HG03097 (cell line): Measurements from ENCODE around the gene PPCDC.
A peak's percentile ranks its signal among the peaks of the same experiment; 100 is the strongest.

Experiments
- ATAC-seq: cut with Tn5 transposase; IDR thresholded peaks from one replicate; pipeline ENCODE4 v1.9.1; 2021; ENCODE audit not compliant: unreplicated experiment, low FRiP score

PPCDC gene

DNA sequence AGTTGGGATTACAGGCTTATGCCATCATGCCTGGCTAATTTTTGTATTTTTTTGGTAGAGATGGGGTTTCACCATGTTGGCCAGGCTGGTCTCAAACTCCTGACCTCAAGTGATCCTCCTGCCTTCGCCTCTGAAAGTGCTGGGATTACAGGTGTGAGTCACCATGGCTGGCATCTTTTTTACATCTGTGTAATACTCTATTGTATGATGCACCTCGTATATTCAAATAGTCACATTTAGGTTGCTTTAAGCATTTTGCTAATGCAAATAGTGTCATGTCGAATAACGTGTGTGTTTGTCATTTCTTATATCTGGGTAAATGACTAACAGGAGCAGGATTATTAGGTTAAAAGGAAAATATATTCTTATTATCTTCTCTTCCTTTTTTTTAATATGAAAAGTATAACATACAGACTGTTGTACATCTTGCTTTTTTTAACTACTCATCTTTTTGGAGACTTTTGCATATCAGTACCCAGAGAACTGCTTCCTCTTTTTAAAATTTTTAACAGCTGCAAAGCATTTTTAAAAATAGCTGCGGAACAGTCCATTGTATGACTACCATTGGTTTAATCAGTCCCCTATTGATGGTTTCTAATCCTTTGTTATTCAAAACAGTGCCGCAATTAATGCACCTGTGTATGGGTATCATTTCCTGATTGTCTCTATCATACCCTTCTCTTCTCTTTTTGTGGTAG lies 14.6 kb upstream of the PPCDC start:
- ATAC-seq, result peak; percentile 73

DNA sequence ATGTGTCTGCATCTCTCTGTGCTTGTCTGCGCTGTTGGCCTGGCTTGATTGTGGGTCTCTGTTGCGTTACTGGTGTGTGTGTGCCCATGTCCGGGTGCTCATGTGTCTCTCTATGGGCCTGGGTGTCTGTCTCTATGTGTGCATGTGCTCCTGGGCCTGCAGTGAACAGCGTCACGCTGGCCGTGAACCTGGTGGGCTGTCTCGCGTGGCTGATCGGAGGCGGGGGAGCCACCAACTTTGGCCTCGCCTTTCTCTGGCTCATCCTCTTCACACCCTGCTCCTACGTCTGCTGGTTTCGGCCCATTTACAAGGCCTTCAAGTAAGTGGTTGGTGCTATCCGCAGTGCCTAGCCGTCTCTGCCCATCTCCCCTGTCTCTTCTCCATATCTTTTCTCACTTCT lies 7.0 kb upstream of the PPCDC start:
- ATAC-seq, result no peak

DNA sequence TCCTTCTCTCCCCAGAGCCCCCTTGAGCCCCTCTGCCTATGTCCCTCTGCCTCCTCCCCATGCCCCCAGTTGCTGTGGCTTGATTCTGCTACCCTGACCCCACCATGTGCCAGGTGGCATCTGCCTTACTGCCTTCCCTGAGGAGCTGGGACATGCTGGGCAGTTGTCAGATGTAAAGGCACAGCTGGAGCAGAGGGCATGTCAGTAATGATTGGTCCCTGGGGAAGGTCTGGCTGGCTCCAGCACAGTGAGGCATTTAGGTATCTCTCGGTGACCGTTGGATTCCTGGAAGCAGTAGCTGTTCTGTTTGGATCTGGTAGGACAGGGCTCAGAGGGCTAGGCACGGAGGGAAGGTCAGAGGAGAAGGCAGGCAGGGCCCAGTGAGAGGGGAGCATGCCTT lies 3.5 kb upstream of the PPCDC start:
- ATAC-seq, result no peak

GRCh38 chr15:75021341-75021740 lies 2.0 kb upstream of the PPCDC start:
- no peak for ATAC-seq

DNA sequence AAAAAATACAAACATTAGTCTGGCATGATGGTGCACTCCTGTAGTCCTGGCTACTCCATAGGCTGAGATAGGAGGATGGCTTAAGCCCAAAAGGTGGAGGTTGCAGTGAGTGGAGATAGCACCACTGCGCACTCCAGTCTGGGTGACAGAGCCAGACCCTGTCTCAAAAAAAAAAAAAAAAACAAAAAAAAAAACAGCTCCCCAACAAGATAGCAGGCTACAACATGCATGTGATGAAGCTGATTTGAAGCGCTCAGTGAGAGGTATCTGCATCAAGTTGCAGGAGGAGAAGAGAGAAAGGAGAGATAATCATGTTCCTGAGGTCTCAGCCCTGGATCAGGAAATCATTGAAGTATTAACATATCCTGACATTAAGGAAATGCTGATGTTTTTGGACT lies 608 bp upstream of the PPCDC start:
- no peak for ATAC-seq

GRCh38 chr15:75023872-75024636 lies 664 bp downstream of the PPCDC start:
- no peak for ATAC-seq

DNA sequence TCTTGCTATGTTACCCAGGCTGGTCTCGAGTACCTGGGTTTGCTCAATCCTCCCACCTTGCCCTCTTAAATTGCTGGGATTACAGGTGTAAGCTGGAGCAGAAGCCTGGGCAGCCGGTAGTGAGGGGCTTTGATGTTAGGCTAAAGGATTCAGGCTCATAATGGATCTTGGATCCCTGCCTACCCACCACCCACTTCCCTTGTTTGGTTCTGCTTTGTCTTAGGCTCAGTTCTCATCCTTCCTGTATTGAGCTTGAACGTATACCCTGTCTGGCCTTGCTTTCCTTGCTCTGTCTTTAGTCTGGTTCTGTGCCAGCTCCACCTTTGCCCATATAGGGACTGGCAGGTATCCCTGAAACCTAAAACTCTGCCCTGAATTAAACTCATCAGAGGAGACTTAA lies 1.7 kb downstream of the PPCDC start:
- no peak for ATAC-seq

GRCh38 chr15:75025548-75026260 lies 2.3 kb downstream of the PPCDC start:
- ATAC-seq, result no peak

DNA sequence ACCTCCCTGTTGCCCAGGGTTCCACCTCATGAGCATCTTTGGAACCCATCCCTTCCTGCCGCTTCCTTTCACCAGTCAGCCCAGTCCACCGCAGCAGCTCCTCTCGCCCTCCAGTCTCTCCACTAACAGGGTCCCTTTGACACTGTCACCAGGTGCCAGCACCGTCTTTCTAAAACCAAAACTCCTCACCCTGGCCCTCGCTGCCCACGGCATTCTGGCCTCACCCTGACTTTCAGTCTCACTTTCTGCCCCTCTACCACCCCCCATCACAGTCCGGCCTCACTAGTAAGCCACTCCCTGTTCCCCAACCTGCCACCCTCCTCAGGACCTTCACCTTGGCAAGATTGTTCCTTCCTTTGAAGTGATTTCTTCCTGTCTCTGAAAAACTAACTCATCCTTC lies 4.2 kb downstream of the PPCDC start:
- ATAC-seq, result no peak

- ATAC-seq, result no peak
Measured at GRCh38 chr15:75028991-75029377, 5.6 kb downstream of the PPCDC start.

DNA sequence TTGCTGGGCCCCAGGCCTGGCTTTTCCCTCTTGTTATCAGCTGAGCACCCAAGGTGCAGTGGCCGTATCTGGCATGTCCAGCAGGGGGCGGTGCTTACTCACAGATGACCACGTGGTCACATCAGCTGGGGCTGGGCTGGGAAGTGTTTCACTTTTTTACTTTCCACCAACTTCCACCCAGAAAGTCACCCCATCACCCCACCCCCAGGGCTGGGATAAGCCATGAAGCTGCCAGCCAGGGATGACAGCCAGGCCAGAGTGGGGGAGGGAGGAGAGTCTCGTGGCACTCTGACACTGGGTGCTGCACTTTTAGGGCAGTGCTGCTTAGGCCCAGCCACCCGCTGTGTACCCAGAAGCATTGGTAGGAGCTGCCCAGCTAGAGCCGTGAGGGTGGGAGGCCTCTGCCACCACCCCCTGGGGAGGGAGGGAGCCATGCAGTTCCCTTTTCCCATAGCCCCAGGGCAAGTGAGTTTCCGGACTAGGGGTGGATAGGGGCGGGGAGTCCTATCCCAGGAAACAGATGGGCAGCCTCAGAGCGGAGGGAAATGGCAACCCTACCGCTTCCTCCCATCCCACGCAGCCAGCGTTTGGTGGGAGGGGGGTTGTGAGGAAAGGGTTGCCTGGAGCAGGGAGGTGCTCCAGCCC lies 6.1 kb downstream of the PPCDC start:
- no peak for ATAC-seq

DNA sequence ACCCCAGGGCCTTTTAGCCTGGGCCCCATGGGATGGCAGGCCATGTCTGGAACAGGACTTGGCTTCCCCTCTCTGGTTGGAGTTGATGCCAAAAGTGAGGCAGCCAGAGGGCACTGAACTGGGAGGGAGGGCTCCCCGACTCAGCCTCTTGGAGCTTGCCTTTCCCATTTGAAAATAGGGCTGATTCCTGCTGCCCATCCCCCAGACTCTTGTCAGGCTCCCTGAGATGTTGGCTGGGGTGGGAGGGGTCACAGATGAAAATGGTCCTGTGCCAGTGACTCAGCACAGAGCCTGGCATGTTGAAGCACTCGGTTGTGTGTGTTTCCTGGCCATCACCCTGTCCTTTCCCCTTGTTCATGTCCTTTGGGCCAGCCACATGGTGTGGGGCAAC lies 6.6 kb downstream of the PPCDC start:
- no peak for ATAC-seq

GRCh38 chr15:75030424-75030823 lies 7.0 kb downstream of the PPCDC start:
- no peak for ATAC-seq

- ATAC-seq, result no peak
Measured at GRCh38 chr15:75031848-75032247, 8.5 kb downstream of the PPCDC start.

- ATAC-seq, result no peak
Measured at GRCh38 chr15:75032395-75032794, 9.0 kb downstream of the PPCDC start.

DNA sequence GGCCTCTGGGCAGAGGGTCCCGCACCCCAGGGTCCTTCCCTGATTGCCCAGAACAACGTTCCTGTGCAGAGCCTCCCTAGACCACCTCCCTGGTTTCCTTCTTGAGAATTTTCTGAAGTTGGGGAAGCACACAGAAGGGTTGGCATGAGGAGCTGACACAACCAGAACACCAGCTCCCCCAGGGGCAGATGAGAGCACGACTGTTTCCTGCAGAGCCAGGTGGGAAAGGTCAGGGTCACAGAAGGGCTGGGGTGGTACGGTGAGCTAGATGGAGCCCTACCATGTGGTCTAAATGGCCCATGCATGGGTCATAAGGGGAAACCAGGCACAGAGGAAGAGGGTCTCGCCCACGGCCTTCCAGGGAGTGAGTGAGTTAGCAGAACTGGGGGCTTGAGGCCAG lies 10.4 kb downstream of the PPCDC start:
- ATAC-seq, result no peak

DNA sequence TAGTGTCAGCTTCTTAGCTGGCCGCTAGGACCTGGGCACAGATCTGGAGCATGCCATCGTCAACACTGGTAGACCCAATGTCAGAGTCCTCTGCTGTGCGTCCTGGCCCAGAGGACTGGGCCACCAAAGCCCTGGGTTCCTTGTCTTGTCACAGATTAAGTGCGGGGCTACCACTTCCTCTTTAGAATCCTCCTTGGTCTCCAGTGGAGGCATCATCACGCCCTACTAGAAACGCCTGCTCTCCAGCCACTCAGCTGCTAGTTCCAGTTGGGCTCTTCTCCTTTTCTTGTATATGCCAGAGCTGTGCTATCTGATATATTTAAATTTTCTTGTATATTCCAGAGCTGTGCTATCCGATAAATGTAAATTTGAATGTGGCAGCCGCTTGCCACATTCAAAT lies 11.2 kb downstream of the PPCDC start:
- no peak for ATAC-seq

- ATAC-seq, result no peak
Measured at GRCh38 chr15:75036212-75036616, 12.8 kb downstream of the PPCDC start.

DNA sequence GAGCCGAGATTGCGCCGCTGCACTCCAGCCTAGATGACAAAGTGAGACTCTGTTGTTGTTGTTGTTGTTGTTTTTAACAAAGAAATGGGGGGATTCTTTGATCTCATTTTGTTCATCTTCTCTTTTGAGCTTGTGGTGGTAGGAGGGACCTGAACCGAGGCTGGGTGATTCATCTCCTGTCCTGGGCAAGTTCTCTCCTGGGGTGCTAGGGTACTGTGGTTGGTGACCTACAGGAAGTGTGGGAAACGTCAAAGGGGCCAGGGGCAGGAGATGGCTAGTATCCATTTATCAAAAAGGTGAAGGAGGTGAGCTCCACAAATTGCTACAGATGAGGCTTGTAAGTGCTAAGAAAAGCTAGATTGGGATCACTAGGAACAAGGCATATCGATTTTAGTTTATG lies 14.3 kb downstream of the PPCDC start:
- no peak for ATAC-seq

DNA sequence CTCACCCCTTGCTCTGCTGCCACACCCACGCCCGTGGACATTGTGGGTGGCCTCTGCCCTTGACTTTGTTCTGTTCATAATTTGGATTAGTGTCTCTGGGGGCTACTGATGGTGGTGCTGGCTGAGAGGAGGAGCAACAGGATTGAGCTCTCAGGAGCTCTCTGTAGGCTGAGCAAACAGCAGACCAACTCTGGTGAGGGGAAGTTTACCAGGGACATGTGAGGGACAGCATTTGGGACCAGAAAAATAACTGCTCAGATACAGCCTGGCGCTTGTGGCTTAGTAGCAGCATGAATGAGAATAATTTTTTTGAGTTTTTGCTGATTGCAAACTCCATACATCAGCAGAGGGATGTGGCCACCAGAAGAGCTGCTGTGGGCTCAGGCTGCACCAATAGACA lies 14.8 kb downstream of the PPCDC start:
- ATAC-seq, result no peak
